ENCODE data around the gene WFS1.

The WFS1 gene

DNA sequence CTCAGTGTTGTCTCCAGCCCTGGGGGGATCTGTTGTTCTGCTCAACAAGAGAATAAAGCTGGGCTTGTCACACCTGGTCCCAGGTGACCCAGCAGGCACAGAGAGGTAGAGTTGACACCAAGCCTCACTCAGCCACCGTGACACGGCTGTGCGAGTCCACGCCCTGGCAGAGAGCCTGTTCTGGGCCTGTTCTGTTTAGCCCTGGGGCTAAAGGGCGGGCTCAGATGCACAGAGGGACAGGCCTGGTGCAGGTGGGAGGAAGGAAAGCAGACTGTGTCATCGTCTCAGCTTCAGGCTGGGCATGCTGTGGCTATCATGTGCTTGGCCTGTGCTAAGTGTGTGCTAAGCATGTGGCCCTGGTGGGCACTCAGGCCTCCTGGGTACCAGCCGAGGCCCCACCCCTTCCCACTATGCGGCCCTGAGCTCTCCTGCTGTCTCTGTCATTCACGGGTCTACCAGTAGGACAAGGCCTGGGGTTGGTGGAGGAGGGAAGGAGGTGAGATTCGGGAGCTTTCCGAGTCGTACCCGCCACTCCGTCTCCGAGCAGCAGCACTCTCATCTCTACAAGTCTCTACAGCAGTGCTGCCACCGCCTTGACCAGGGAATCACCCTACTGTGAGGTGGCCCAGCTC lies 10.8 kb downstream of the WFS1 start:
- no peak for DNase-seq

GRCh38 chr4:6281436-6282313 lies 12.0 kb downstream of the WFS1 start:
- H3K4me2 ChIP-seq (ENCODE audit: low read depth, low read length), result no peak overlapping the region

More for the DNA sequence above, 10.8 kb downstream of the WFS1 start:
- Histone ChIP-seq H3K4me2 (ENCODE audit: low read depth, low read length) (no peak overlapping the region), H4K20me1 (ENCODE audit: insufficient read depth, low read length) (no peaks in the 10 kb centered on the region), H3F3A (ENCODE audit: insufficient read depth, low read length) (peaks cover 14% of the 10 kb centered on the region), H3K9me3 (replicated peaks; ENCODE audit: insufficient read depth, low read length) (no peaks in the 10 kb centered on the region), H3K4me3 (ENCODE audit: low read length) (no peak overlapping the region), H3K36me3 (replicated peaks; ENCODE audit: insufficient read depth, low read length) (no peaks in the 10 kb centered on the region), H3K79me2 (ENCODE audit: low read length) (no peaks in the 10 kb centered on the region), H3K27ac (ENCODE audit: low read length) (no peak overlapping the region), H3K9ac (ENCODE audit: low read length) (no peak overlapping the region), H3K9me2 (replicated peaks; ENCODE audit: insufficient read depth, low read length) (no peaks in the 10 kb centered on the region), H3K4me1 (ENCODE audit: low read length) (peaks cover 26% of the 10 kb centered on the region), H3K27me3 (replicated peaks; ENCODE audit: insufficient read depth, low read length) (no peaks in the 10 kb centered on the region), H2AFZ (ENCODE audit: low read length) (no peak overlapping the region)
- no peak for TF ChIP-seq EZH2 (optimal IDR thresholded peaks at IDR 0.05; ENCODE audit: low read depth, low read length)
- no peak for TF ChIP-seq EZH2phosphoT487 (IDR thresholded peaks at IDR 0.05; ENCODE audit: low read length)
- TF ChIP-seq CTCF (IDR thresholded peaks at IDR 0.05; ENCODE audit: low read length), result no peak

GRCh38 chr4:6282314-6282771 lies 12.7 kb downstream of the WFS1 start:
- no peaks in the 10 kb centered on the region for H4K20me1 ChIP-seq (ENCODE audit: insufficient read depth, low read length)

More at GRCh38 chr4:6281436-6282313, 12.0 kb downstream of the WFS1 start:
- Histone ChIP-seq H2AFZ (ENCODE audit: low read length) (no peak overlapping the region), H3K36me3 (replicated peaks; ENCODE audit: insufficient read depth, low read length) (no peaks in the 10 kb centered on the region), H3K9ac (ENCODE audit: low read length) (no peak overlapping the region), H3K4me1 (ENCODE audit: low read length) (peaks cover 26% of the 10 kb centered on the region), H3K9me3 (replicated peaks; ENCODE audit: insufficient read depth, low read length) (no peaks in the 10 kb centered on the region), H4K20me1 (ENCODE audit: insufficient read depth, low read length) (no peaks in the 10 kb centered on the region), H3K4me3 (ENCODE audit: low read length) (no peak overlapping the region), H3F3A (ENCODE audit: insufficient read depth, low read length) (peaks cover 14% of the 10 kb centered on the region), H3K27ac (ENCODE audit: low read length) (no peak overlapping the region), H3K9me2 (replicated peaks; ENCODE audit: insufficient read depth, low read length) (no peaks in the 10 kb centered on the region), H3K79me2 (ENCODE audit: low read length) (no peaks in the 10 kb centered on the region), H3K27me3 (replicated peaks; ENCODE audit: insufficient read depth, low read length) (no peaks in the 10 kb centered on the region)
- TF ChIP-seq CTCF (IDR thresholded peaks at IDR 0.05; ENCODE audit: low read length), result no peak
- no peak for TF ChIP-seq EZH2 (optimal IDR thresholded peaks at IDR 0.05; ENCODE audit: low read depth, low read length)
- no peak for TF ChIP-seq EZH2phosphoT487 (IDR thresholded peaks at IDR 0.05; ENCODE audit: low read length)
- DNase-seq, result no peak

More at GRCh38 chr4:6282314-6282771, 12.7 kb downstream of the WFS1 start:
- Histone ChIP-seq H2AFZ (ENCODE audit: low read length) (no peak overlapping the region), H3K27ac (ENCODE audit: low read length) (no peak overlapping the region), H3K4me2 (ENCODE audit: low read depth, low read length) (no peak overlapping the region), H3K9me2 (replicated peaks; ENCODE audit: insufficient read depth, low read length) (no peaks in the 10 kb centered on the region), H3K4me3 (ENCODE audit: low read length) (no peak overlapping the region), H3K36me3 (replicated peaks; ENCODE audit: insufficient read depth, low read length) (no peaks in the 10 kb centered on the region), H3K9me3 (replicated peaks; ENCODE audit: insufficient read depth, low read length) (no peaks in the 10 kb centered on the region), H3F3A (ENCODE audit: insufficient read depth, low read length) (peaks cover 14% of the 10 kb centered on the region), H3K9ac (ENCODE audit: low read length) (no peak overlapping the region), H3K4me1 (ENCODE audit: low read length) (peaks cover 25% of the 10 kb centered on the region), H3K27me3 (replicated peaks; ENCODE audit: insufficient read depth, low read length) (no peaks in the 10 kb centered on the region), H3K79me2 (ENCODE audit: low read length) (no peaks in the 10 kb centered on the region)
- no peak for DNase-seq
- TF ChIP-seq EZH2phosphoT487 (IDR thresholded peaks at IDR 0.05; ENCODE audit: low read length) (no peak), CTCF (IDR thresholded peaks at IDR 0.05; ENCODE audit: low read length) (no peak), EZH2 (optimal IDR thresholded peaks at IDR 0.05; ENCODE audit: low read depth, low read length) (no peak)
